Inferior parietal cortex (tissue), 1 donor: ENCODE results near the gene GRIA2.
"Not testable (repeated sequence)": the region's sequence is repeated elsewhere in the genome, so short reads cannot be mapped to it uniquely, and the experiment has no call there.

Experiments used
- DNase-seq: peaks from one replicate; pipeline ENCODE4 v3.0.0-alpha.2; 2016; ENCODE audit errors: extremely low spot score

GRIA2 gene

GRCh38 chr4:157220371-157220881 lies at the start of gene GRIA2:
Gene GRIA2 (plus strand): TSS chr4:157220728. CDS start chr4:157221043, 315 bp downstream.
- DNase-seq: peak; percentile 63

GRCh38 chr4:157172011-157172410 lies 48.5 kb upstream of the GRIA2 start:
- DNase-seq: no peak

- DNase-seq: not testable (repeated sequence)
These were observed 40.3 kb upstream of the GRIA2 start for GRCh38 chr4:157180268-157180667.

GRCh38 chr4:157184300-157184699 lies 36.2 kb upstream of the GRIA2 start:
- no peak for DNase-seq

GRCh38 chr4:157185363-157185762 lies 35.2 kb upstream of the GRIA2 start:
- no peak for DNase-seq

- DNase-seq: no peak
These were observed 25.2 kb upstream of the GRIA2 start for GRCh38 chr4:157195374-157195773.

- no peak for DNase-seq
These were observed 24.5 kb upstream of the GRIA2 start for GRCh38 chr4:157196046-157196445.

GRCh38 chr4:157204634-157205244 lies 15.8 kb upstream of the GRIA2 start:
- DNase-seq: no peak

GRCh38 chr4:157217708-157218107 lies 2.8 kb upstream of the GRIA2 start:
- DNase-seq: peak; percentile 79

GRCh38 chr4:157219711-157220370 lies 687 bp upstream of the GRIA2 start:
- DNase-seq: peak; percentile 68

GRCh38 chr4:157221426-157221894 lies 932 bp downstream of the GRIA2 start:
- DNase-seq: peak; percentile 57

GRCh38 chr4:157221895-157222770 lies 1.6 kb downstream of the GRIA2 start:
- peak; percentile 58 for DNase-seq

- peak; percentile 39 for DNase-seq
These were observed 2.2 kb downstream of the GRIA2 start for GRCh38 chr4:157222771-157223160.

- DNase-seq: peak; percentile 64
These were observed 2.9 kb downstream of the GRIA2 start for GRCh38 chr4:157223456-157223855.

- peak; percentile 47 for DNase-seq
These were observed 4.6 kb downstream of the GRIA2 start for GRCh38 chr4:157225096-157225495.

- peak; percentile 11 for DNase-seq
These were observed 5.5 kb downstream of the GRIA2 start for GRCh38 chr4:157226035-157226434.

GRCh38 chr4:157226601-157227000 lies 6.1 kb downstream of the GRIA2 start:
- DNase-seq: peak; percentile 27

GRCh38 chr4:157231525-157231924 lies 11.0 kb downstream of the GRIA2 start:
- no peak for DNase-seq

- DNase-seq: peak; percentile 58
These were observed 22.3 kb downstream of the GRIA2 start for GRCh38 chr4:157242871-157243270.

GRCh38 chr4:157244348-157244747 lies 23.8 kb downstream of the GRIA2 start:
- DNase-seq: peak; percentile 55

GRCh38 chr4:157245351-157245750 lies 24.8 kb downstream of the GRIA2 start:
- no peak for DNase-seq

- peak; percentile 57 for DNase-seq
These were observed 26.4 kb downstream of the GRIA2 start for GRCh38 chr4:157246964-157247363.
